Posterior cingulate gyrus (tissue), 11 donors: ENCODE results near the gene GALNT12.

Source experiments
- DNase-seq, 10 donors: peaks; one replicate each; pipeline versions ENCODE4 v3.0.0 to v3.0.0-alpha.2; 2020 to 2021; ENCODE audit warnings: mixed read lengths in 3 of 10
- intact Hi-C: fragments of 100-400 bp; cut with DNase I; formaldehyde crosslinking; loops from one replicate; pipeline ENCODE4 v1.15.1; 2023

GALNT12 gene

DNA sequence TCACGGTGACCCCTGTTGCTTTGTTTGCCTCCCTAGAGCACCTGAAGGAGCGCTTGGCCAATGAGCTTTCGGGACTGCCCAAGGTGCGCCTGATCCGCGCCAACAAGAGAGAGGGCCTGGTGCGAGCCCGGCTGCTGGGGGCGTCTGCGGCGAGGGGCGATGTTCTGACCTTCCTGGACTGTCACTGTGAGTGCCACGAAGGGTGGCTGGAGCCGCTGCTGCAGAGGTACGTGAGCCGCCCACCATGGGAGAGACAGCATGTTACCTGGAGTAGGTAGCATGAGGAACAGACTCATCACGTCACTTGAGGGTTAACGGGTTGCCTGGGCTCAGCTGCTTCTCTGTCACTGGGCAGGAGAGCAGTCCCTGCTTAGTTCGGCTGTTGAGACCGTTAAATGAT, 19.2 kb downstream of the GALNT12 start:
- no peak for DNase-seq
- intact Hi-C loops, result no loop called here

DNA sequence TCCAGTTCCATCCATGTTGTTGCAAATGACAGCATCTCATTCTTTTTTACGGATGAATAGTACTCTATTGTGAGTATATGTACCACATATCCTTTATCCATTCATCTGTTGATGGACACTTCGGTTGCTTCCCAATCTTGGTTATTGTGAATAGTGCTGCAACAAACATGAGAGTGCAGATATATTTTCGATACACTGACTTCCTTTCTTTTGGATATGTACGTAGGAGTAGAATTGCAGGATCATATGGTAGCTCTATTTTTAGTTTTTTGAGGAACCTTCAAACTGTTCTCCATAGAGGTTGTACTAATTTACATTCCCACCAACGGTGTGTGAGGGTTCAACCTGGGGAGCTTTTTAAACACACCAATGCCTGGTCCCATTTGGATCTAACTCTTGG, 22.3 kb downstream of the GALNT12 start:
- DNase-seq, result no peak
- intact Hi-C loops, result no loop called here

GRCh38 chr9:98830554-98830953, 23.1 kb downstream of the GALNT12 start:
- intact Hi-C loops, result no loop called here
- DNase-seq, result no peak

DNA sequence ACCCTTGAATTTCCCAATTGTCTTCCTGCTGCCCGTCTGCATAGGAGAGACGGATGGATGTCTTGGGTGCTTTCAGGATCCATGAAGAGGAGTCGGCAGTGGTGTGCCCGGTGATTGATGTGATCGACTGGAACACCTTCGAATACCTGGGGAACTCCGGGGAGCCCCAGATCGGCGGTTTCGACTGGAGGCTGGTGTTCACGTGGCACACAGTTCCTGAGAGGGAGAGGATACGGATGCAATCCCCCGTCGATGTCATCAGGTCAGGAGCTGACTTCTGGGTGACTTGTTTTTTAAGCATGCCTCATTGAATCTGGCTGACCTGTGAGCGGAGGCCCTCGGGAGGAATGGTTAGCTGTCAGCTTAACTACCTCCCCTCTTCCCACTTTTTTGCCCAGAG, 24.2 kb downstream of the GALNT12 start:
- DNase-seq, result no peak
- intact Hi-C loops, result no loop called here

GRCh38 chr9:98832768-98833089, 25.3 kb downstream of the GALNT12 start:
- intact Hi-C loops, result no loop called here
- DNase-seq, result no peak

- intact Hi-C loops, result no loop called here
Measured at GRCh38 chr9:98833090-98833956, 25.9 kb downstream of the GALNT12 start.

GRCh38 chr9:98834386-98834785, 26.9 kb downstream of the GALNT12 start:
- intact Hi-C loops, result no loop called here
- no peak for DNase-seq

More at GRCh38 chr9:98833090-98833956, 25.9 kb downstream of the GALNT12 start:
- no peak for DNase-seq

GRCh38 chr9:98836206-98836605, 28.7 kb downstream of the GALNT12 start:
- no peak for DNase-seq
- intact Hi-C loops, result no loop called here

DNA sequence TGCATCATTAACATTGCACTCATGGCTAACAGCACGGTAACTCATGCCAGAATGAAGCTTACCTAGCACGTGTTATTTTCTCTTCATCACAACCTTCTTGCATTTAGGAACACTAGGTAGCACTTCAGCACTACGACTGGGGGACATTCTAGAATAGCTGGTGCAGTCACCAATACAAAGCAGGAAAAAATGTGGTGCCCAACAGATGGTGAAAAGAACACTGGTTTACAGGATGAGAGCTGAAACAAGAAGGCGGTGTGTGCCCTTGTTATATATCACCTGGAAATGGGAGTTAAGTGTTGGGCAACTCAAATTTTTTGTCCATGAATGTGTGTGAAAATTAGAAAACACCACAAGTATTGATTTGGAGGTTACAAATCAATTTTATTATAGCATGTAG, 30.0 kb downstream of the GALNT12 start:
- intact Hi-C loops, result no loop called here
- DNase-seq, result no peak

- no peak for DNase-seq
- intact Hi-C loops, result no loop called here
Measured at GRCh38 chr9:98838155-98838867, 30.8 kb downstream of the GALNT12 start.

DNA sequence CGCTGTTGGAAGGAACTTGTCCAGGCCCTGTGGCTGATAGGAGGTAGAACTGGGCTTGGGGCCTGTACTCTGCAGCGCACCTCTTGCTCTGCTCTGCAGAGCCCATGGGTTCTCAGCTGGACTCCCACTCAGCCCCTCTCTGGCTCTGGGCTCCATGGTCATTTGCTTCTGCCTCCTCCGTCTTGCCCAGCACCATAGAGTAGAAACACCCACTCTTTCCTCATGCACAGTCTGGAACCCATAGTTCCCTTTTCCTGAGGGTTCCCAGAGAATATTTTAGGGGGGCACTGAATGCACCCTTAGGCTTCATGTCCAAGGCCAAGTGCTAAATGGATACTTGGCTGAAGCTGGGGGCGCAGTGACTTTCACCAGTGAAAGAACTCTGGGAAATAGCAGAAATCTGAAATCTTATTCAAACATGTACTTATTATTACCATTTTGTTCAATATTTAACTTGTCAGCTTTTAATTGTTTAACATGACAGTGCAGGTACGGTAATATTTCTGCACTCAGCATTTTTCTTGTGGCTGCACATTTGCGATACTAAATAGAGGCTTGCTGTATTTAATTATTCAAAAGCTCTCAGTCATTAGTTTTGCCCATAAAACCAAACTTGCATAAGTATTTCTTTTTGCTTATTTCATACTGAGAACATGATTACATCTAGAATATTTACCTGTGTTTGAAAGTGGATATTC, 31.5 kb downstream of the GALNT12 start:
- intact Hi-C loops, result no loop called here
- DNase-seq, result no peak

- intact Hi-C loops, result no loop called here
- no peak for DNase-seq
Measured at GRCh38 chr9:98839724-98840123, 32.3 kb downstream of the GALNT12 start.

- intact Hi-C loops, result no loop called here
- DNase-seq, result no peak
Measured at GRCh38 chr9:98842510-98842909, 35.0 kb downstream of the GALNT12 start.

GRCh38 chr9:98846081-98846480, 38.6 kb downstream of the GALNT12 start:
- intact Hi-C loops, result no loop called here
- no peak for DNase-seq

DNA sequence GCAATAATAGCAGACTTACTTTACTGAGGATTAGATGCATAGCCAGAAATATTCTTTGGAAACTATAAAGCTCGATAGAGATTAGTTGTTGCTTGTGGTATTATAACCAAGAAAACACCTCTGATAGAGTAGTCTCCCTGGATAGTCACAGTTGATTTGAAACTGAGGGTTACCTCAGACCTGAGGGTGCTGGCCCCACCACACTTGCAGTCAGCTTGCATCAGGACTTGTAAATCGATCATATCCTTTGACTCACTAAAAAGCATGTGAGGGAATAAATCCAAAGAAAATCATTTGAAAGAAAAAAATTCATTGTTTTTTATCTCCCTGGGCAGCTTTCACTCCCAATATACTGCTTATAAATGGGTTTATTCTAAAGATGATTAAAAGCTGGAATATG, 39.4 kb downstream of the GALNT12 start:
- intact Hi-C loops, result no loop called here
- no peak for DNase-seq

GRCh38 chr9:98848450-98849149, 41.1 kb downstream of the GALNT12 start:
- intact Hi-C loops, result loop anchor here (2.0 kb wide), 2 partner anchors 150 to 292 kb away; no protein-coding TSS in a partner anchor
- DNase-seq, result peak; percentile 77 to 99 (median 94)

- no peak for DNase-seq
- intact Hi-C loops, result loop anchor here (2.0 kb wide), 2 partner anchors 149 to 291 kb away; no protein-coding TSS in a partner anchor
Measured at GRCh38 chr9:98849563-98849962, 42.1 kb downstream of the GALNT12 start.

GRCh38 chr9:98850851-98851729, 43.6 kb downstream of the GALNT12 start:
- intact Hi-C loops, result no loop called here
- DNase-seq, result no peak

GRCh38 chr9:98851730-98852459, 44.4 kb downstream of the GALNT12 start:
- intact Hi-C loops, result no loop called here
- DNase-seq, result no peak
